ENCODE measurements around the gene NUDCD3. TPM values are rescaled to one million over a fixed set of nuclear protein-coding genes. Genes with fewer than 3 reads are reported as not detected.
A peak's percentile ranks its signal among the peaks of the same experiment; 100 is the strongest.

NUDCD3 gene
- total RNA-seq, 1 donor from 2014 or later: 91.0 TPM

- no peaks in the 10 kb centered on the region for H3K9me3 ChIP-seq
- intact Hi-C loops (cut with DNase I): no loop called here
- no peak overlapping the region for H3K27ac ChIP-seq
- TF ChIP-seq, protein P1, sequence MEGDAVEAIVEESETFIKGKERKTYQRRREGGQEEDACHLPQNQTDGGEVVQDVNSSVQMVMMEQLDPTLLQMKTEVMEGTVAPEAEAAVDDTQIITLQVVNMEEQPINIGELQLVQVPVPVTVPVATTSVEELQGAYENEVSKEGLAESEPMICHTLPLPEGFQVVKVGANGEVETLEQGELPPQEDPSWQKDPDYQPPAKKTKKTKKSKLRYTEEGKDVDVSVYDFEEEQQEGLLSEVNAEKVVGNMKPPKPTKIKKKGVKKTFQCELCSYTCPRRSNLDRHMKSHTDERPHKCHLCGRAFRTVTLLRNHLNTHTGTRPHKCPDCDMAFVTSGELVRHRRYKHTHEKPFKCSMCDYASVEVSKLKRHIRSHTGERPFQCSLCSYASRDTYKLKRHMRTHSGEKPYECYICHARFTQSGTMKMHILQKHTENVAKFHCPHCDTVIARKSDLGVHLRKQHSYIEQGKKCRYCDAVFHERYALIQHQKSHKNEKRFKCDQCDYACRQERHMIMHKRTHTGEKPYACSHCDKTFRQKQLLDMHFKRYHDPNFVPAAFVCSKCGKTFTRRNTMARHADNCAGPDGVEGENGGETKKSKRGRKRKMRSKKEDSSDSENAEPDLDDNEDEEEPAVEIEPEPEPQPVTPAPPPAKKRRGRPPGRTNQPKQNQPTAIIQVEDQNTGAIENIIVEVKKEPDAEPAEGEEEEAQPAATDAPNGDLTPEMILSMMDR (IDR thresholded peaks at IDR 0.05): no peak
- H3K27me3 ChIP-seq: no peaks in the 10 kb centered on the region
- peaks cover 27% of the 10 kb centered on the region for H3K4me1 ChIP-seq
- no peak for ATAC-seq
- no peak for DNase-seq
- H3K36me3 ChIP-seq: peaks cover 50% of the 10 kb centered on the region
- H3K4me3 ChIP-seq: no peak overlapping the region
Observed at GRCh38 chr7:44469461-44470134, 20.9 kb downstream of the NUDCD3 start.

DNA sequence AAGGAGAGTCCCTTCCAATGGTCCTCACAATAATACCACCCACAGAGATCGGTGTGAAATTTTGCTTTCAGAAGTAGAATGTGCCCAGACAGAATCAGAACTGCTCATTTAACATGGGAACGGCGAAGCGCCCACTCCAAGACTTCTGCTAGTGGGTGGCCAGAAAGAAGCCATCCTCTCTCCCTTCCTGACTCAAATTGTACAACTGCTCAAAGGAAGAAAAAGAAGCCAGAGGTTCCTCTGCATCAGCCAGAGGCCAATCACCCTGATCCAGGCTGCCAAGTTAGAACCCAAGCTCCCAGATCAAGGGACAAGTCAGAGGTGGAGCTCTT, 23.3 kb downstream of the NUDCD3 start:
- ATAC-seq: no peak
- TF ChIP-seq, protein P1 (IDR thresholded peaks at IDR 0.05): no peak
- Histone ChIP-seq H3K4me3 (no peak overlapping the region), H3K4me1 (peaks cover 27% of the 10 kb centered on the region), H3K9me3 (no peaks in the 10 kb centered on the region), H3K36me3 (peaks cover 43% of the 10 kb centered on the region), H3K27me3 (no peaks in the 10 kb centered on the region), H3K27ac (no peak overlapping the region)
- intact Hi-C loops (cut with DNase I): no loop called here
- no peak for DNase-seq

GRCh38 chr7:44466300-44467216, 23.9 kb downstream of the NUDCD3 start:
- H3K36me3 ChIP-seq: peaks cover 43% of the 10 kb centered on the region
- TF ChIP-seq, protein P1 (IDR thresholded peaks at IDR 0.05): no peak

GRCh38 chr7:44465490-44465889, 25.0 kb downstream of the NUDCD3 start:
- Histone ChIP-seq H3K27me3 (no peaks in the 10 kb centered on the region), H3K4me3 (no peak overlapping the region), H3K36me3 (peaks cover 33% of the 10 kb centered on the region), H3K9me3 (no peaks in the 10 kb centered on the region), H3K4me1 (peaks cover 28% of the 10 kb centered on the region), H3K27ac (no peak overlapping the region)
- intact Hi-C loops (cut with DNase I): no loop called here
- ATAC-seq (no peak), DNase-seq (no peak)
- TF ChIP-seq, protein P1 (IDR thresholded peaks at IDR 0.05): no peak

More at GRCh38 chr7:44466300-44467216, 23.9 kb downstream of the NUDCD3 start:
- DNase-seq (no peak), ATAC-seq (no peak)
- H3K9me3 ChIP-seq: no peaks in the 10 kb centered on the region
- no peak overlapping the region for H3K27ac ChIP-seq
- H3K4me1 ChIP-seq: peaks cover 29% of the 10 kb centered on the region
- H3K27me3 ChIP-seq: no peaks in the 10 kb centered on the region
- intact Hi-C loops (cut with DNase I): no loop called here
- no peak overlapping the region for H3K4me3 ChIP-seq

- no peak overlapping the region for H3K4me3 ChIP-seq
Observed at GRCh38 chr7:44463169-44463808, 27.2 kb downstream of the NUDCD3 start.

More at GRCh38 chr7:44463169-44463808, 27.2 kb downstream of the NUDCD3 start:
- intact Hi-C loops (cut with DNase I): no loop called here
- Histone ChIP-seq H3K27me3 (no peaks in the 10 kb centered on the region), H3K27ac (no peak overlapping the region), H3K4me1 (peaks cover 11% of the 10 kb centered on the region), H3K9me3 (no peaks in the 10 kb centered on the region), H3K36me3 (peaks cover 22% of the 10 kb centered on the region)
- ATAC-seq (no peak), DNase-seq (no peak)
- TF ChIP-seq, protein P1 (IDR thresholded peaks at IDR 0.05): peak; percentile 15
